Astrocyte of the spinal cord (primary cell): ENCODE data around the gene ATF7IP.

Experiments used
- DNase-seq: peaks from one replicate; pipeline ENCODE4 v3.0.0; 2011; ENCODE audit warnings: low read depth, low spot score
- H3K4me3 ChIP-seq: 2 replicates; pipeline ENCODE4 v1.5.1; 2011; ENCODE audit warnings: low read depth, mild to moderate bottlenecking, low read length, moderate library complexity
- CTCF ChIP-seq: IDR thresholded peaks from 2 replicates; pipeline ENCODE4 v1.5.1; 2012; ENCODE audit warnings: low read depth, mild to moderate bottlenecking, low read length, inconsistent platforms
- in situ Hi-C: cut with HindIII; loops from 2 replicates; pipeline ENCODE4 v1.10.0; 2017; ENCODE audit warnings: low sequenced_read_pairs

The ATF7IP gene

GRCh38 chr12:14362352-14362751 is 3.1 kb upstream of the ATF7IP start:
- TF ChIP-seq CTCF: no peak
- no peak for DNase-seq
- in situ Hi-C loops: no loop called here
- H3K4me3 ChIP-seq: no peak overlapping the region

- in situ Hi-C loops: no loop called here
- no peak for DNase-seq
- peak overlapping the region; percentile 60 for H3K4me3 ChIP-seq
- no peak for TF ChIP-seq CTCF
These were observed 755 bp upstream of the ATF7IP start for GRCh38 chr12:14364583-14365271.

- no peak for DNase-seq
- peak; percentile 21 for TF ChIP-seq CTCF
- H3K4me3 ChIP-seq: peak overlapping the region; percentile 60
- in situ Hi-C loops: no loop called here
These were observed 942 bp downstream of the ATF7IP start for GRCh38 chr12:14366209-14367039.

GRCh38 chr12:14367040-14367661 is 1.7 kb downstream of the ATF7IP start:
- DNase-seq: peak; percentile 66
- in situ Hi-C loops: no loop called here
- no peak for TF ChIP-seq CTCF
- peak overlapping the region; percentile 60 for H3K4me3 ChIP-seq

- no peak for TF ChIP-seq CTCF
- in situ Hi-C loops: no loop called here
- no peak overlapping the region for H3K4me3 ChIP-seq
- DNase-seq: no peak
These were observed 3.8 kb downstream of the ATF7IP start for GRCh38 chr12:14369311-14369710.

- peak; percentile 44 for DNase-seq
- in situ Hi-C loops: no loop called here
- H3K4me3 ChIP-seq: no peak overlapping the region
These were observed 7.7 kb downstream of the ATF7IP start for GRCh38 chr12:14373217-14373616.

More at GRCh38 chr12:14373217-14373616, 7.7 kb downstream of the ATF7IP start:
- TF ChIP-seq CTCF: no peak
